H1 (cell line): ENCODE results near the gene RFX3.

Experiments
- CHD2 ChIP-seq: IDR thresholded peaks from 2 replicates; pipeline ENCODE4 v1.6.1; 2012; ENCODE audit warnings: low read length, improper control_type of control experiment
- CTBP2 ChIP-seq: IDR thresholded peaks from 2 replicates; pipeline ENCODE4 v1.7.0; 2011; ENCODE audit warnings: borderline replicate concordance, mild to moderate bottlenecking, moderate library complexity, mixed read lengths, low read length; ENCODE audit not compliant: insufficient read depth, insufficient read length
- JUN ChIP-seq: IDR thresholded peaks from 2 replicates; pipeline ENCODE4 v1.6.1; 2011; ENCODE audit warnings: low read depth, mild to moderate bottlenecking, improper control_type of control experiment, low read length
- JUND ChIP-seq: IDR thresholded peaks from 2 replicates; pipeline ENCODE4 v1.6.1; 2011; ENCODE audit warnings: mild to moderate bottlenecking, improper control_type of control experiment, low read length
- NRF1 ChIP-seq: IDR thresholded peaks from 2 replicates; pipeline ENCODE4 v1.6.1; 2011; ENCODE audit warnings: mild to moderate bottlenecking, low read depth, low read length, improper control_type of control experiment
- POLR2A ChIP-seq, 2 experiments: IDR thresholded peaks; 1 replicate in 1 of 2; 2 replicates in 1 of 2; pipeline ENCODE4 v1.6.1; 2011; ENCODE audit warnings: low read depth in 2 of 2, low read length in 2 of 2, mild to moderate bottlenecking in 2 of 2; ENCODE audit errors: control extremely low read depth in 1 of 2
- POLR2AphosphoS5 ChIP-seq: IDR thresholded peaks from 2 replicates; pipeline ENCODE4 v1.6.1; 2011; ENCODE audit warnings: low read depth, low read length
- RFX5 ChIP-seq: IDR thresholded peaks from 2 replicates; pipeline ENCODE4 v1.6.1; 2011; ENCODE audit warnings: low read depth, low read length, improper control_type of control experiment, borderline replicate concordance
- RNF2 ChIP-seq: fragments of 200-900, 300-1000 bp; sonication (generic); IDR thresholded peaks from 2 replicates; pipeline ENCODE4 v1.7.1; 2016; ENCODE audit warnings: borderline replicate concordance, low read depth, mild to moderate bottlenecking, antibody characterized with exemption, low read length; ENCODE audit not compliant: poor library complexity, severe bottlenecking; ENCODE audit errors: missing control alignments
- SUZ12 ChIP-seq: fragments of 200-600 bp; sonication (generic); IDR thresholded peaks from 2 replicates; pipeline ENCODE4 v1.6.1; 2012; ENCODE audit warnings: mild to moderate bottlenecking, inconsistent platforms, low read length, moderate library complexity, mixed read lengths
- TF ChIP-seq, protein P1 (sequence below), 3 experiments: IDR thresholded peaks; 1 replicate in 2 of 3; 2 replicates in 1 of 3; pipeline versions ENCODE4 v1.5.1 to v1.6.1; 2011; ENCODE audit warnings: low read length in 3 of 3, mild to moderate bottlenecking in 3 of 3, inconsistent platforms in 2 of 3, low read depth in 1 of 3, moderate library complexity in 1 of 3; ENCODE audit not compliant: insufficient read depth in 1 of 3; ENCODE audit errors: control extremely low read depth in 1 of 3

GRCh38 chr9:3517377-3518048 lies 8.3 kb downstream of the RFX3 start:
- TF ChIP-seq NRF1 (no peak), RNF2 (no peak), JUND (no peak), POLR2A (IDR thresholded peaks at IDR 0.05; ENCODE audit: control extremely low read depth in 1 of 2, low read depth in 2 of 2, low read length in 2 of 2) (no peak), CTBP2 (no peak), POLR2AphosphoS5 (no peak), JUN (no peak), SUZ12 (no peak), CHD2 (no peak), RFX5 (no peak)
- TF ChIP-seq, protein P1, sequence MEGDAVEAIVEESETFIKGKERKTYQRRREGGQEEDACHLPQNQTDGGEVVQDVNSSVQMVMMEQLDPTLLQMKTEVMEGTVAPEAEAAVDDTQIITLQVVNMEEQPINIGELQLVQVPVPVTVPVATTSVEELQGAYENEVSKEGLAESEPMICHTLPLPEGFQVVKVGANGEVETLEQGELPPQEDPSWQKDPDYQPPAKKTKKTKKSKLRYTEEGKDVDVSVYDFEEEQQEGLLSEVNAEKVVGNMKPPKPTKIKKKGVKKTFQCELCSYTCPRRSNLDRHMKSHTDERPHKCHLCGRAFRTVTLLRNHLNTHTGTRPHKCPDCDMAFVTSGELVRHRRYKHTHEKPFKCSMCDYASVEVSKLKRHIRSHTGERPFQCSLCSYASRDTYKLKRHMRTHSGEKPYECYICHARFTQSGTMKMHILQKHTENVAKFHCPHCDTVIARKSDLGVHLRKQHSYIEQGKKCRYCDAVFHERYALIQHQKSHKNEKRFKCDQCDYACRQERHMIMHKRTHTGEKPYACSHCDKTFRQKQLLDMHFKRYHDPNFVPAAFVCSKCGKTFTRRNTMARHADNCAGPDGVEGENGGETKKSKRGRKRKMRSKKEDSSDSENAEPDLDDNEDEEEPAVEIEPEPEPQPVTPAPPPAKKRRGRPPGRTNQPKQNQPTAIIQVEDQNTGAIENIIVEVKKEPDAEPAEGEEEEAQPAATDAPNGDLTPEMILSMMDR (IDR thresholded peaks at IDR 0.05; ENCODE audit: control extremely low read depth in 1 of 3, insufficient read depth in 1 of 3, low read depth in 1 of 3, low read length in 3 of 3), result no peak
